ENCODE results near the gene LEKR1.
"Not testable (repeated sequence)": the region's sequence is repeated elsewhere in the genome, so short reads cannot be mapped to it uniquely, and the experiment has no call there.

The LEKR1 gene

DNA sequence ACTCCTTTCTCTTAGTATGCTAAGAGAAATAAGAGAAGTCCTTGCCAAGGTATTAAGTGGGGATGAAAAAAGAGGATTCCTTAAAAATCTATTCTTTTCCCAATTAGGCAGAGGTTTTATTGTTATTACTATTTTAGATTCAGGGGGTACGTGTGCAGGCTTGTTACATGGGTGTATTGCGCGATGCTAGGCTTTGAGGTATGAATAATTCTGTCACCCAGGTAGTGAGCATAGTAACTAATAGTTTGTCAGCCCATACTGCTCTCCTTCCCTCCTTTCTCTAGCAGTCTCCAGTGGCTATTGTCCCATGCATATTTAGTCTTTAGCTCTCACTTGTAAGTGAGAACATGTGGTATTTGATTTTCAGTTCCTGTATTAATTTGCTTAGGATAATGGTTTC lies 83.9 kb downstream of the LEKR1 start:
- DNase-seq = no peak

DNA sequence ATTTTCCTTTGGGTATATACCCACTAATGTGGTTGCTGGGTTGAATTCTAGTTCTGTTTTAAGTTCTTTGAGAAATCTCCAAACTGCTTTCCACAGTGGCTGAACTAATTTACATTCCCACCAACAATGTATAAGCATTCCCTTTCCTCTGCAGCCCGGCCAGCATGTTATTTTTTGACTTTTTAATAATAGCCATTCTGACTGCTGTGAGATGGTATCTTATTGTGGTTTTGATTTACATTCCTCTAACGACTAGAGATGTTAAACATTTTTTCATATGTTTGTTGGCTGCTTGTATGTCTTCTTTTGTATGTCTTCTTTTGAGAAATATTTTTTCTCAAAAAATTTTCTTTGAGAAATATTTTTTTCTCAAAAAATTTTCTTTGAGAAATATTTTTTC lies 84.7 kb downstream of the LEKR1 start:
- not testable (repeated sequence) for DNase-seq

DNA sequence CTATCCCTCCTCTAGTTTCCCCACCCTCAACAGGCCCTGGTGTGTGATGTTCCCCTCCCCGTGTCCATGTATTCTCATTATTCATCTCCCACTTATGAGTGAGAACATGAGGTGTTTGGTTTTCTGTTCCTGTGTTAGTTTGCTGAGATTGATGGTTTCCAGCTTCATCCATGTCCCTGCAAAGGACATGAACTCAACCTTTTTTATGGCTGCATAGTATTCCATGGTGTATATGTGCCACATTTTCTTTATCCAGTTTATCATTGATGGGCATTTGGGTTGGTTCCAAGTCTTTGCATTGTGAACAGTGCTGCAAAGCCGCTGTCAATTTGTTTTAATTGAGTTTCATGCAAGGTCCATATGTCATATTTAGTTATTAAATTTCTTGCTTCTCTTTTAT lies 88.1 kb downstream of the LEKR1 start:
- DNase-seq = not testable (repeated sequence)

DNA sequence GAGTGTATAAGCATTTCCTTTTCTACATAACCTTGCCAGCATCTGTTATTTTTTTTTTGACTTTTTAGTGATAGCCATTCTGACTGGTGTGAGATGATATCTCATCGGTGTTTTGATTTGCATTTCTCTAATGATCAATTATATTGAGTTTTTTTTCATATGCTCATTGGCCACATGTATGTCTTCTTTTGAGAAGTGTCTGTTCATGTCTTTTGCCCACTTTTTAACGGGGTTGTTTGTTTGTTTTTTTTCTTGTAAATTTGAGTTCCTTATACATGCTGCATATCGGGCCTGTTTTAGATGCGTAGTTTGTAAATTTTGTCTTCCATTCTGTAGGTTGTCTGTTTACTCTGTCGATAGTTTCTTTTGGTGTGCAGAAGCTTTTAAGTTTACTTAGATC lies 89.2 kb downstream of the LEKR1 start:
- no peak for DNase-seq

DNA sequence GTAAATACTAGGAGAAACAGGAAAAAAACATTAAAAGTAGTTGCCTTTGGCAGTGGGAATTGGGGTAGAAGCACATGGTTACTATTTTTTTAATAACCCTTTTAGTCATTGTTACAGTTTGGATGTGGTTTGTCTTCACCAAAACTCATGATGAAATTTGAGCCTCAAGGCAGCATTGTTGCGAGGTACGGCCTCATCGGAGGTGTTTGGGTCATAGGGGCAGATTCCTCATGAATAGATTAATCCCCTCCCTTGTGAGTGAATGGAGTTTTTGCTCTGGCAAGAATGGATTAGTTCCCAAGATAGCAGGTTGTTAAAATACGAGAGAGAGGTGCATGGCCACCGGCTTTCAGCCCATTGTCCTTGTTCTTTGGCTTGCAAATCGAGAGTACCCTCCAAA lies 92.6 kb downstream of the LEKR1 start:
- peak; percentile 7 for DNase-seq

DNA sequence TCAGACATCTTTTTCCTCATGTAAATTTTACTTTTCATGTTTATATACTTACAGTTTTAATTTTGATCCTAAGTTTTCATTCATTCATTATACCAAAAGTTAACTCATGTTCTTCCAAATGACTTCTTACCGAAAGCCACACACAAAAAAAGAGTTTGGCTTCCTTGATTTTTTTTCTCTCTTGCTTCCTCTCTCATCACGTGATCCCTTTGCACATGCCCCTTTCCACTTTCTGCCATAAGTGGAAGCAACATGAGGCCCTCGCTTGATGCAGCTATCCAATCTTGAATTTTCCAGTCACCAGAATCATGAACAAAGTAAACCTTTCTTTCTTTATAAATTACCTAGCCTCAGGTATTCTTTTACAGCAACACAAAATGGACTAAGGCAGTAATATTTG lies 93.7 kb downstream of the LEKR1 start:
- no peak for DNase-seq

DNA sequence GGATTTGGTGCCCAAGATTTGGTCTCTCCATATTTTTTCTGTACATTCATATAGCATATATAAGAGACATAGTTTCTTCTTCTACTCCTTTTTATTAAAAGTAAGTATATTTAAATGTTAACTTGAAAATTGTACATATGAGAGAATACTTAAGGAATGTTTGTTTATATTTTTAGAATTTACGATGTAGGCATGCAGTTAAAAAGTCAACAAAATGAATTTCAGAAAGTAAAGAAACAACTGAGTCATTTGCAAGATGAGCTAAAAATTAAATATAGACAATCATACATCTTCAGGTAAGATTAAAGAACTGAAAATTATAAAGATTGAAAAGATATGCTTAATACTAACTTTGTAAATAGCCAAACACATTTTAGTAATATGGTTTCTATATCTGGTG lies 94.2 kb downstream of the LEKR1 start:
- DNase-seq = no peak

DNA sequence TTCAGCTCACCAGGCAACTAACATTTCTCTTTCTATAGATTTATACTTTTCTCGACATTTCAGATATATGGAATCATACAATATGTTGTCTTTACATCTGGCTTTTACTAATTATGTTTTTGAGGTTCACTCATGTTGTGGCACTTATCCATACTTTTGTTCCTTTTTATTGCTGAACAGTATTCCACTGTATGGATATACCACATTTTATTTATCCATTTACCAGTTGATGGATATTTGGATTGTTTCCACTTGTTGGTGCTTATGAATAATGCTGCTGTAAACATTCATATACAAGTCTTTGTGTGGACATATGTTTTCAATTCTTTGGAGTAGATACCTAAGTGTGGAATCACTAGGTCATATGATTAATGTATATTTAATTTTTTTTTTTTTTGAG lies 97.2 kb downstream of the LEKR1 start:
- DNase-seq = no peak

DNA sequence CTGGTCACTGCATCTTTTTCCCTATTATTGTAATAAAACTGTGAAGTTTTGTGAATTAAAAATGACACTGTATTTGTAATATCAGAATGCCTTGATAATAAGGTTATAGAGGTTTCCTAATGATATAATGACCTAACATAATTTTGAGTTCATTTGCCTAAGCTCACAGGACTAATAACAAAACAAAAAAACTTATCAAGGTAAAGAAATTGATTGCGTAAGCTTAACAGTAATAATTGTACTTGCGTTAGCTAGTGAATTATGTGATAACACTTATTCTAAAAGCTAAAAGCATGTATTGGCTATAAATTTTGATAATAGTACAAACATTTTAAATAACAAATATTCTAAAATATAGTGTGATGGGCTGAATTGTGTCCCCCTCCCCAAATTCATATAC lies 112.6 kb downstream of the LEKR1 start:
- no peak for DNase-seq

DNA sequence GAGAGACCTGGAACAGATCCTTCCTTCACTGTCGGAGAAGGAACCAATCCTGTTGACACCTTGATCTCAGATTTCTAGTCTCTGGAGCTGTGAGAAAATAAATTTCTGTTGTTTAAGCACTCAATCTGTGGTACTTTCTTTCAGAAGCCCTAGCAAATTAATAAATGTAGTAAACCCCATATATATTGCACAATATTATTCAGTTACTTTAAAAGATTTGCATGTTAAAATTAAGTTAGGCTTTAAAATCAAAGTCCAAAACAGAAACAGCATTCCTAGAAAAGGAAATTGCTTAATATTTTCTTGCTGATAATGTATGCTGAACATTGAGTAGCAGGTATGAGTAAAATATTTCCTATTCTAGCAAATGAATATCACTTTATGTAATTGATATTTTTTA lies 113.2 kb downstream of the LEKR1 start:
- DNase-seq = no peak

DNA sequence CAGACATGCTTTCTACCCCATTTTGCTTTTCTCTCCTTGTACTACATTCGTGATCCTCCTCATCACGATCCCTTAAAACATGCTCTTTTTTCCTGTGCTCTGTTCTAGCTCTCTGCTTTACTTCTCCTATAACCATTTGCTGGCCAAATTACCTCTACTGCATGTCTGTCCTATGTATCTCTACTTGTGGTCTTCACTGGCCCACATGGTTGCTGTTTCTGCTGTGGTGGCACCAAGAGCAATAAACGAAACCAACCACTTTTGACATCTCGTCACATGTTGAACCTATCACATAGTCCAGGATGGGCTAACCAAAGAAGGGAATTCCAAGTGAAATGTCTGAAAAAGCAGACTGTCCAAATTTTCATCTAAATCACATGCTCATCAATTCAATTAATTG lies 115.2 kb downstream of the LEKR1 start:
- DNase-seq = no peak

DNA sequence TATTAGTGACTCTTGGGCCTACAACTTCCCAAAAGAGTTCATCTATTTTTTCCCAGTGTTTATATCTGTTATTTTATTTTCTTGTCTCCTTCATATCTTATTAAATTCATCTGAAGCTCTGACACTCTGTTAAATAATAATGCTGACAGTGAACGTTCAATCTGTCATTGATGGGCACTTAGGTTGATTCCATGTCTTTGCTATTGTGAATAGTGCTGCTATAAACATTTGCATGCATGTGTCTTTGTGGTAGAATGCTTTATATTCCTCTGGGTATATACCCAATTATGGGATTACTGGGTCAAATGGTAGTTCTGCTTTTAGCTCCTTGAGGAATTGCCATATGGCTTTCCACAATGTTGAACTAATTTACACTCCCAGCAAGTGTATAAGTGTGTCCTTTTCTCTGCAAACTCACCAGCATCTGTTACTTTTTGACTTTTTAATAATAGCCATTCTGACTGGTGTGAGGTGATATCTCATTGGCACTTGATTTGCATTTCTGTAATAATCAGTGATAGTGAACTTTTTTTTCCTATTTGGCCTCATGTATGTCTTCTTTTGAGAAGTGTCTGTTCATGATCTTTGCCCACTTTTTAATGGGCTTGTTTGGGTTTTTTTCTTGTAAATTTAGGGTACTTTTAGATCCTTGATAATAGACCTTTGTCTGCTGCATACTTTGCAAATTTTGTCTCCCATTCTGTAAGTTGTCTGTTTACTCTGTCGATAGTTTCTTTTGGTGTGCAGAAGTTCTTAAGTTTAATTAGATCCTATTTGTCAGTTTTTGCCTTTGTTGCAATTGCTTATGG lies 122.5 kb downstream of the LEKR1 start:
- no peak for DNase-seq

DNA sequence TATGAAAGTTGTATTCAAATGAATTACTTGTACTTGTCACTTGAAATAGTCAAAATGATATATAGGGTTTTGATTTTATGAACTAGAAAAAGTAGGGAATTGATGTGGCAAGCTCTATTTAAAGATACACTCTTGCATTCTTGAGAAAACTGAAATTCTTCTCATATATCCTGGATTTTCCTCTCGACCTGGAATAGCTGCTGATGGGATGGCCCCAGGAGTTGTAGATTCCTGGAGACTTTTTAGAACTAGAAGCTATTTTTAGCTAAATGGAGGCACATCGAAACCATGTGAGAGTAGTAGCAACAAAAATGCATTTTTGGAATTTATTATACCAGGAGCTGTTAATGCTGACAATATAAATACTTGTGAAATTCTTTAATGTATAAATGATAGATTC lies 125.9 kb downstream of the LEKR1 start:
- DNase-seq = no peak

DNA sequence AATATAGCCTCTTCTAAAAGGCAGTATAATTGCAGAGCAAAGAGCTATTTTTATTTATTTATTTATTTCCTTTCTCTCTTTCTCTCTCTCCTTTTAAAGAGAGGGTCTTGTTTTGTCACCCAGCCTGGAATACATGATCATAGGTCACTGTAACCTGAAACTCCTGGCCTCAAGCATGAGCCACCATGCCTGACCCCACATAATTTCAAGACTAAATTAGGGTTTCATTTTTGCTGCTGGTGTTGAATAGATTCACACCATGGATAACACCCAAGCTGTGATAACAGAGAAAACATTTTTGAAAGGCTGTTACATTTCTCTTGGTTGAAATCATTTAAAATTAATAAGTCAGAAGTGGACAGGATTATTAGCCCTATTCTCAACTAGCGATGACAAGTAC lies 131.6 kb downstream of the LEKR1 start:
- DNase-seq = no peak

DNA sequence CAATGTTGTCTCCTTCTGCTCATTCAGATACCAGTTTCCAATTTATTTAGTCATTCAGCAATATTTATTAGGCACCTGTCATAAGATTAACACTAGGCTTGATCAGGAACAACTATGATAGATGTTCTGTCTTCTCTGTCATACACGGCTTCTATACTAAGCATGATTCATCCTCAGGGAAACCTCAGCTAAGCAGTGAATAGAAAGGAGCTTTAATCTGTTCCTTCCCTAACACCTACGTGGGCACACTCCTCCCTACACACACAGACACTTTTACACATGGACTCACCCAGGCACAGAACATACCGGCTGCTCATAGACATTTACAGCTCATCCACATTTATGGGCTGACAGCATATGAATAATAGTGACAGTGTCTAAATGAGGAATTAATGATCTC lies 136.9 kb downstream of the LEKR1 start:
- no peak for DNase-seq

DNA sequence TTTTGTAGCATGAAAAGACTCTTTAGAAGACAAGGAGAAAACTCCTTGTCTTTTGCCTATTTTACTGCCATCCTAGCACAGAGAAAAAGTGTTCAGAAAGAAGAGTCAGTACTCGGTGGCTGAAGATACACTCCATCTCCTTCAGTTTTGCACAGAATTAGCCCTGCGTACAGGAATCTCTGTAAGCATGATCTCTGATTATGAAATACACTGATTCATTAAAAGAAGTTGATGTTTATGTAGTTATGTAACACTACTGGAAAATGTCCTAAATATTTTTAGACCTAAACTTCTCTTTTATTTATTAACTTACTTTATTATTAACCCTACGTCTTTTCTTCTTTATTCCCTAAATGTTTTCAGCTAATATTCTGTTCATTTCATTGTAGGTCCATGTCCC lies 138.4 kb downstream of the LEKR1 start:
- no peak for DNase-seq

DNA sequence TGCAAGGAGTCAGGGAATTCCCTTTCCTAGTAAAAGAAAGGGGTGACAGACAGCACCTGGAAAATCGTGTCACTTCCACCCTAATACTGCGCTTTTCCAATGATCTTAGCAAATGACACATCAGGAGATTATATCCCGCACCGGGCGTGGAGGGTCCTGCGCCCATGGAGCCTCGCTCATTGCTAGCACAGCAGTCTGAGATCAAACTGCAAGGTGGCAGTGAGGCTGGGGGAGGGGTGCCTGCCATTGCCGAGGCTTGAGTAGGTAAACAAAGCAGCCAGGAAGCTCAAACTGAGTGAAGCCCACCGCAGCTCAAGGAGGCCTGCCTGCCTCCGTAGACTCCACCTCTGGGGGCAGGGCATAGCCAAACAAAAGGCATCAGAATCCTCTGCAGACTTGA lies 140.2 kb downstream of the LEKR1 start:
- DNase-seq = not testable (repeated sequence)

DNA sequence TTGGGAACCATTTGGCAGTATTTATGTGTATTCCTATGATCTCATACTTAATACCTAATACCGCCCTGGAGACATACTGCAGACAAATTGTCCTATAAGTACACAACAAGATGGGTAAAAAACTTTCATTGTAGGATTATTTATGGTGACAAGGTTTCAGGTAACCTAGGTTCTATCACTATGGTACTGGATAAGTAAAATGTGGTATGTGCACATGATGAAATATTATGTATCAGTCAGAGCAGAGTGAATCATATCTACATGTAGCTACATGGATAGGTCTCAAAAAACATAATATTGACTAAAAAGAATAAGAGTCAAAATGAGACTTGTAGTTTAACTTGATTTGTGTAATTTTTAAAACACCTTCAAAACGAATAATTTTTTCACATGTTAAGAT lies 147.8 kb downstream of the LEKR1 start:
- no peak for DNase-seq

DNA sequence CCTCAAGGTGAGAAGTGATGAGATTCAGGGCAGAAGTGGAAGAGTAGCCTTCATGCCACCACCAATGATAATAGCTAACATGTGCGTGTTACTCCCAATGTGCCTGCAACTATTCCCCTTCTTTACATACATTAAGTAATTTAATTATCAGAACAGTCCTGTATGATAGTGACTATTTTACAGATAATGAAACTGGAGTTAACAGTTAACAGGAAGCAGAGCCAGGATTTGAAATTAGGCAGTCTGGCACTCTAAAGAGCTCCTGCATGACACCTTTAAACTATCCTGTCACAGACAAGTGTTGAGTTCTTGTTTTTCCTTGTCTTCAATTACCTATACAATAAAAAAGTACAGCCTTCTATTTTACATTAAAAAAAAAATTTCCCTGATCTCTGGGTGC lies 148.8 kb downstream of the LEKR1 start:
- DNase-seq = no peak

DNA sequence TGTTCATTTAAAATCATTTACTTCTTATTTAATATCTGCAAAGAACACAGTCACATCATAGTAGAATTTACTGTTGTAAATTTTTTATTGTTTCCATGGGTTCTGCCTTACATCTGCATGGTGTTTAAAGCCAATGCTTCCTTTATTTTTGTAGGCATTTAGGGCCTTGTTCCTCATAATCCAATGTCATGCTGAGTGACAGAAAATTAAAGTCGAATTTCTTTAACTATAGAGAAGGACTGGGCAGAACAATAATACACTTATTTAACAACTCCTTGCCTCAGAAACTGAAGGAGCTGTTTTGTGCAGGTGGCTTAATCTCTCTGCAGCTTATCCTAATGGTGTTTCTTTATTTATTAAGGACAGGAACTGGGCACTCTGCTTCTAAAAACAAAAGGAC lies 149.6 kb downstream of the LEKR1 start:
- no peak for DNase-seq

DNA sequence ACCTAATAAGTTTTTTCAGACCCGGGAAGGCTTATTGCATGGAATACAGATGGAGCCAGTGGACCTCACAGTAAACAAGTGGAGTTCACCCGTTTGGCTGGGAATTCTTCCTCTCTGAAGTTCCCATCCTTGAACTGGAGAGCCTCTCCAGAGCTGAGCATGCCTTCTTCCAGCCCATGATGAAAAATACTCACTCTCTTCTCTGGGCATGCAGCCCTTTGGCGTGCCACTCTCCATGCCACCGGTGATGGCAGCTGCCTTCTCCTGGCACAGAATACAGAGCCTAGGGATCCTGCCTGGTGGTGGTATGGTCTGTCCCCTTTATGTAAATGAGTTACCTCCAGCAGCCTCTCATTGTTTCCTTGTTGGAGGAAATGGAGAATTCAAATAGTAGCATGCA lies 150.8 kb downstream of the LEKR1 start:
- DNase-seq = no peak

DNA sequence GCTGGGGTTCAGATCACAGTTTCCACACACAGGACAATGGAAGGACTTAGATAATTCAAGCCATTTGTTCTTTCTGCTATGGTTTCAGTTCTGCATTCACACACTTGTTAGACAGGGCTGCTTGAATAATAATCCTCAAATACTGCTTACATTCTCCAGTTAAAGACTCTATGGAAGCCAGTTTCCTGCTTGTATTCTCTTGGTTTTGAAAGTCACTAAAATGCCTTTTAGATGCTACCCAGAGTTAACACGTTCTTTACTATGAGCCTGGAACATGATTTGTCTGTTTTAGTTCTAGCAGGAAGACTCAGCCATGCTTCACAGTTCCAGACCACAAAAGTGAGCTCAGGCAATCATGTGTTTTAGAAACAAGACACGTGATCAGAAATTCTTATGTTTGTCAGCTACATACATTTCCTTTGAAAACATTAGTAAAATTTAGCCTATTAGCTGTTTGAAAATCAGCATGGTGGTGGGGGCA lies 152.4 kb downstream of the LEKR1 start:
- DNase-seq = no peak

DNA sequence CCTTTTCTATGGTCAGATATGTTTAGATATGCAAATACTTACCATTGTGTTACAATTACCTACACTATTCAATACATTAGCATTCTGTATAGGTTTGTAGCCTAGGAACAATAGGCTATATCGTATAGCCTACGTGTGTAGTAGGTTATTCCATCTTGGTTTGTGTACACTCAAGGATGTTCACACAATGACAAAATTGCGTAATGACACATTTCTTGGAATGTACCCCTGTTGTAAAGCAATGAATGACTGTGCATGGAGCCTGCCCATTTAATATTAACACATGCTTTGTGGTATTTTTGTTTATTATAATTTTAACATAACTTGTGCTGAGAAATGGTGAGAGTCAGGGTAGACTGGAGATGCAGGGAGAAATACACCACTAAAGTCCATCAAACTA lies 154.9 kb downstream of the LEKR1 start:
- DNase-seq = no peak

DNA sequence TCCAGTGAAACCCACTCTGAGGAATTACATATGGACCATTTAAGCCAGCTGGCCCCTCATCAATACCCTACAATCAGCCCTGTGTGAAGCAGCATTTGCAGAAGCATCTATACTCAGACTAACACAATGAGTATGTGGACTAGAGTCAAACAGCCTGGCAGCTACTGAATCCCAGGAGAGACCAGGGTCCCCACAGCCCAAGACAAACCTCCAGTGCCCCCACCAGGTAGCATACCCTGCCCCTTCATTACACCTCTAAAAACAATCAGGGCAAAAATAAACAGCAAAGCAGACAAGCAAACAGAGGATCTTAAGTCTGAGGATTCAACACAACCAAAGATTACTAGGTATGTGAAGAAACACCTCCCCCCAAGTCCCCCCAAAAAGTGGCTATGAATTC lies 157.4 kb downstream of the LEKR1 start:
- DNase-seq = no peak

DNA sequence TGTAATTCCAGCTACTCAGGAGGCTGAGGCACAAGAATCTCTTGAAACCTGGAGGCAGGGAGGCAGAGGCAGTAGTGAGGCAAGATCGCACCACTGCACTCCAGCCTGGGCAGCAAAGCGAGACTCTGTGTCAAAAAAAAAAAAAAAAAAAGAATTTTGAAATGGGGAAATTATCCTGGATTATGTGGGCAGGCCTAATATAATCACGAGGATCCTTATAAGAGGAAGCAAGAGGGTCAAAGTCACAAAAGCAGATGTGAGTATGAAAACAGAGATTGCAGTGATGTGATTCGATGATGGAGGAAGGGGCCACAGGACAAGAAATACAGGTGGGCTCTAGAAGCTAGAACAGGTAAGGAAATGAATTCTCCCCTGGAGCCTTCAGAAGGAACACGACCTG lies 159.6 kb downstream of the LEKR1 start:
- DNase-seq = no peak
